ENCODE data around the gene CTNNA3. TPM values are rescaled to one million over a fixed set of nuclear protein-coding genes. Genes with fewer than 3 reads are reported as not detected.

The CTNNA3 gene
- total RNA-seq, 1 experiment from 2014 or later = 0.32 TPM

DNA sequence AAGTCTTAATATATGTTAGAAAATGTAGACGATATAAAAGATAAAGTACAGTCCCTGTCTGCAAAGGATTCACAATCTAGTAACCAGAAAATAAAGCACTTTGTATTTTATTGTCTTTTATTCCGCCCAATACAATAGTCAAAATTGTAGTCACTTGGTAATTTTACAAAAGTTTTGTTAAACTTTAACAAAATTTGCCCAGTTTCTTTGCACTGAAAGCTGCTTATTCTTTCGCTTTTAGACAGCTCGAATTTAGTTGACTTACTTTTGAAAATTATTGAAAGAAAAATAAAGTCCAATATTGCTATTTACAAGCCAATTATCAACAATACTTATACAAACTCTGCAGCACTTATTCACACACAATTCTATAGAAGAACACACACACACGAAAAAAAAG, 1305.1 kb downstream of the CTNNA3 start (continued):
- no peak for TF ChIP-seq TCF7L2 (IDR thresholded peaks at IDR 0.05; ENCODE audit: borderline replicate concordance, extremely low read depth, insufficient read depth, insufficient read length)
- no peak for TF ChIP-seq ZNF274 (IDR thresholded peaks at IDR 0.05; ENCODE audit: low read depth, low read length)
- TF ChIP-seq, protein P1, sequence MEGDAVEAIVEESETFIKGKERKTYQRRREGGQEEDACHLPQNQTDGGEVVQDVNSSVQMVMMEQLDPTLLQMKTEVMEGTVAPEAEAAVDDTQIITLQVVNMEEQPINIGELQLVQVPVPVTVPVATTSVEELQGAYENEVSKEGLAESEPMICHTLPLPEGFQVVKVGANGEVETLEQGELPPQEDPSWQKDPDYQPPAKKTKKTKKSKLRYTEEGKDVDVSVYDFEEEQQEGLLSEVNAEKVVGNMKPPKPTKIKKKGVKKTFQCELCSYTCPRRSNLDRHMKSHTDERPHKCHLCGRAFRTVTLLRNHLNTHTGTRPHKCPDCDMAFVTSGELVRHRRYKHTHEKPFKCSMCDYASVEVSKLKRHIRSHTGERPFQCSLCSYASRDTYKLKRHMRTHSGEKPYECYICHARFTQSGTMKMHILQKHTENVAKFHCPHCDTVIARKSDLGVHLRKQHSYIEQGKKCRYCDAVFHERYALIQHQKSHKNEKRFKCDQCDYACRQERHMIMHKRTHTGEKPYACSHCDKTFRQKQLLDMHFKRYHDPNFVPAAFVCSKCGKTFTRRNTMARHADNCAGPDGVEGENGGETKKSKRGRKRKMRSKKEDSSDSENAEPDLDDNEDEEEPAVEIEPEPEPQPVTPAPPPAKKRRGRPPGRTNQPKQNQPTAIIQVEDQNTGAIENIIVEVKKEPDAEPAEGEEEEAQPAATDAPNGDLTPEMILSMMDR (IDR thresholded peaks at IDR 0.05 in 2 of 3, conservative IDR thresholded peaks at IDR 0.05 in 1 of 3; ENCODE audit: borderline replicate concordance in 1 of 3, insufficient read depth in 1 of 3, low read depth in 2 of 3, low read length in 2 of 3) = no peak
- no peak for TF ChIP-seq ZFX (IDR thresholded peaks at IDR 0.05)
- no peak for TF ChIP-seq SP1 (IDR thresholded peaks at IDR 0.05; ENCODE audit: low read depth)
- TF ChIP-seq, protein P2, sequence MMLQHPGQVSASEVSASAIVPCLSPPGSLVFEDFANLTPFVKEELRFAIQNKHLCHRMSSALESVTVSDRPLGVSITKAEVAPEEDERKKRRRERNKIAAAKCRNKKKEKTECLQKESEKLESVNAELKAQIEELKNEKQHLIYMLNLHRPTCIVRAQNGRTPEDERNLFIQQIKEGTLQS (IDR thresholded peaks at IDR 0.05) = no peak
- no peak for TF ChIP-seq YY1 (IDR thresholded peaks at IDR 0.05; ENCODE audit: extremely low read depth, insufficient replicate concordance, low read depth, low read length)
- no peak for TF ChIP-seq POLR2A (IDR thresholded peaks at IDR 0.05; ENCODE audit: borderline replicate concordance, extremely low read depth, insufficient read depth, insufficient read length)
- TF ChIP-seq CBX3 (IDR thresholded peaks at IDR 0.05; ENCODE audit: low read depth) = no peak
- TF ChIP-seq EGR1 (IDR thresholded peaks at IDR 0.05; ENCODE audit: low read depth) = no peak

GRCh38 chr10:66381045-66381444, 1315.0 kb downstream of the CTNNA3 start:
- Histone ChIP-seq H3K36me3 (ENCODE audit: control insufficient read depth in 1 of 2, insufficient read depth in 2 of 2, low read length in 2 of 2) (no peaks in the 10 kb centered on the region), H2AFZ (ENCODE audit: low read depth, low read length, poor library complexity, severe bottlenecking) (no peak overlapping the region), H3K4me2 (ENCODE audit: low read length) (no peak overlapping the region), H3K79me2 (ENCODE audit: insufficient read depth, low read length) (no peaks in the 10 kb centered on the region), H3K9ac (ENCODE audit: low read length) (no peak overlapping the region), H3K4me3 (replicated peaks in 1 of 2; ENCODE audit: low read depth in 1 of 2, low read length in 2 of 2) (no peak overlapping the region), H3K9me3 (ENCODE audit: control insufficient read depth in 1 of 2, insufficient read depth in 1 of 2, low read depth in 1 of 2, low read length in 2 of 2) (no peaks in the 10 kb centered on the region), H3K27me3 (ENCODE audit: insufficient read depth, low read length) (no peaks in the 10 kb centered on the region), H3K4me1 (ENCODE audit: control insufficient read depth in 1 of 2, insufficient read depth in 2 of 2, low read length in 2 of 2) (no peaks in the 10 kb centered on the region), H3K27ac (ENCODE audit: low read depth, low read length) (no peak overlapping the region), H3K9me2 (ENCODE audit: insufficient read depth) (no peaks in the 10 kb centered on the region), H4K20me1 (ENCODE audit: insufficient read depth) (no peaks in the 10 kb centered on the region)
- ChIA-PET RAD21 (ENCODE audit: low non-redundant PET in 1 of 2, low total read pairs in 2 of 2, uncharacterized antibody in 2 of 2, unreplicated experiment in 2 of 2) (no interaction called here), CTCF (no interaction called here), POLR2A (no interaction called here)
- BruUV-seq (replicated peaks) = no TSS peak
- no peak for ATAC-seq
- DNase-seq (ENCODE audit: low read depth, low spot score) = no peak
- intact Hi-C loops (cut with micrococcal nuclease) = no loop called here
- TF ChIP-seq EZH2 (IDR thresholded peaks at IDR 0.05) = no peak
- TF ChIP-seq, protein P3, sequence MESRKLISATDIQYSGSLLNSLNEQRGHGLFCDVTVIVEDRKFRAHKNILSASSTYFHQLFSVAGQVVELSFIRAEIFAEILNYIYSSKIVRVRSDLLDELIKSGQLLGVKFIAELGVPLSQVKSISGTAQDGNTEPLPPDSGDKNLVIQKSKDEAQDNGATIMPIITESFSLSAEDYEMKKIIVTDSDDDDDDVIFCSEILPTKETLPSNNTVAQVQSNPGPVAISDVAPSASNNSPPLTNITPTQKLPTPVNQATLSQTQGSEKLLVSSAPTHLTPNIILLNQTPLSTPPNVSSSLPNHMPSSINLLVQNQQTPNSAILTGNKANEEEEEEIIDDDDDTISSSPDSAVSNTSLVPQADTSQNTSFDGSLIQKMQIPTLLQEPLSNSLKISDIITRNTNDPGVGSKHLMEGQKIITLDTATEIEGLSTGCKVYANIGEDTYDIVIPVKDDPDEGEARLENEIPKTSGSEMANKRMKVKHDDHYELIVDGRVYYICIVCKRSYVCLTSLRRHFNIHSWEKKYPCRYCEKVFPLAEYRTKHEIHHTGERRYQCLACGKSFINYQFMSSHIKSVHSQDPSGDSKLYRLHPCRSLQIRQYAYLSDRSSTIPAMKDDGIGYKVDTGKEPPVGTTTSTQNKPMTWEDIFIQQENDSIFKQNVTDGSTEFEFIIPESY (IDR thresholded peaks at IDR 0.05; ENCODE audit: extremely low read depth, insufficient replicate concordance, low read length) = no peak
- no peak for TF ChIP-seq ZNF274 (IDR thresholded peaks at IDR 0.05; ENCODE audit: low read depth, low read length)
- no peak for TF ChIP-seq SP1 (IDR thresholded peaks at IDR 0.05; ENCODE audit: low read depth)
- no peak for TF ChIP-seq SRF (IDR thresholded peaks at IDR 0.05; ENCODE audit: low read depth)
- TF ChIP-seq CBX3 (IDR thresholded peaks at IDR 0.05; ENCODE audit: low read depth) = no peak
- no peak for TF ChIP-seq REST (IDR thresholded peaks at IDR 0.05; ENCODE audit: low read depth)
- TF ChIP-seq JUND (IDR thresholded peaks at IDR 0.05) = no peak
- TF ChIP-seq, protein P2 (IDR thresholded peaks at IDR 0.05) = no peak
- TF ChIP-seq SIN3A (IDR thresholded peaks at IDR 0.05; ENCODE audit: low read depth) = no peak
- TF ChIP-seq EZH2phosphoT487 (IDR thresholded peaks at IDR 0.05; ENCODE audit: borderline replicate concordance) = no peak
